DMS153 (cell line): ENCODE results near the gene ATP5F1A.
"Not testable (repeated sequence)": the region's sequence is repeated elsewhere in the genome, so short reads cannot be mapped to it uniquely, and the experiment has no call there.

Experiments
- DNase-seq: peaks from one replicate; lab custom pipeline; 2025; lab: John Stamatoyannopoulos, UW

The ATP5F1A gene

GRCh38 chr18:46047369-46047768, 50.7 kb downstream of the ATP5F1A start:
- not testable (repeated sequence) for DNase-seq

GRCh38 chr18:46046688-46047087, 51.4 kb downstream of the ATP5F1A start:
- DNase-seq, result no peak

DNA sequence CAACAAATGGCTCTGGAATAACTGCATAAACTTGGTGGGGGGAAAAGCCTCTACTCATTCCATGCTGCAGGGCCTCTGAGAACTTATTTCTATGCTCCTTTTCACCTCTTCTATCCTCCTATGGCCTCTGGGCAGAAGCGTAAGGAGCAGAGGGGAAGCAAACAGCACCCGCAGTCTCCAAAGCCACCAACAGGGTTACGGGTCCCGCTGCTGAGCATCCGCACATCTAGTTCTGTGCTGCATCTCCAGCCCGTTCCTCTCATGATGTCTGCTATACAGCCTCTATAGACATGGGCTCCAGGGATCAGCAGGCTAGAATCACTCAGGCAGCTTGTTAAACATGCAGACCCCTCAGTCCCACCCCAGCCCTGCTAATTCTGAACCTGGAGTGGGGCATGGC, 52.0 kb downstream of the ATP5F1A start:
- DNase-seq, result no peak

DNA sequence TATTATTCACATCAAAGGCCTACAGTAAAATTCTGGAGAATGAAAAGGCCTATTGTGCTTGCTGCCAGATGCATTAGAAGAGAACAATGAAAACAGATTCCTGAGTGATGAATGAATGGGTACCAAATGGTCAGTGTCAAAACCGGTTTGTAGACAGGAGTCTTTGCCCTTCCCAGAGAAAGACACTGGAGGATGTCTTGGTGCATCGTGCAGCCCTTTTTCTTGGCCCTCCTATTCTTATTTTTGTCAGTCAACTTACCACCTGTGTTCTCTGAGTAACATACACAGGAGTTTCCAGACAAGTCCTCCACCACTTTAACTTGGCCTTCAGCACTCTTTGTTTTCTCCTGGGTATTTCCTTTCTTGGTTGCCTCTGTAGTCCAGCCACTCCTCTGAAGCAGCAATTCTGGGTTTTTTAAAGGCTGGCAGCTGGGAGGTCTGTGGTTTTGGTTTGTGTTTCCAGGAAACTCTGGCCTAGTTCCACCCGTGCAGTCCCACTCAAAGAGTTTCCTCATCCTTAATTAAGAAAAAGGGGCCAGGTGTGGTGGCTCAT, 55.4 kb downstream of the ATP5F1A start:
- no peak for DNase-seq

- no peak for DNase-seq
Observed at GRCh38 chr18:46040747-46041104, 57.4 kb downstream of the ATP5F1A start.

DNA sequence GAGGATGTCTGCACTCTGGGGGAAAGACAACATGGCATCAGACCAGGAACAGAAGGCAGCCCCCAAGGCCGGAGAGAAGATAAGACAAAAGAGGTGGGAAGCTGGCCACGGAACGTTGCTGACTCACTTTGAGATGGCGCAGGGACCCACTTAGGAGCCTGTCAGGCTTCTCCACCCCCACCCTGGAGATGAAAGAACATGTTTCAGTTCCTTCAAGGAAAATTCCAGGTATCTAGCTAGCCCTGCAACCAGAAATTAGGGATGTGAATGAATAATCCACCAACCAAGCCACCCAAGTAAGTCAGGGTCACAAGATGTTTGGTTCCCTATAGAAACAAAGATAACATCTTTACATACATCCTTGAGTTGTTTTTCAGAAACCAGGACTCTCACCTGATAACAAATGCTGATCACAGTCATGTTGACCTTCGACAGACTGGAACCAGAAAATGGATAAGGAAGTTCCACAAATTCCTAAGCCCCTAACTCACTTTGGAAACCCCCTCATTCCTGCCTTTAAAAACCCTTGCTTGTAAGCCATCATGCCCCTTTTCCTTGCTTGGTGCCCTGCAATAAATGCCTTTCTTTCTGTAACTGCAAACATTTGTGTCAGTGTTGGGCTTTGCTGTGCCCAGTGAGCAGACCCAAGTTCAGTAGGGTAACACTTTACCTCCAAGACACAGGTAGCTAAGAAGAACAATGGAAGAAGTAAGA, 57.9 kb downstream of the ATP5F1A start:
- no peak for DNase-seq

GRCh38 chr18:46037512-46038305, 60.4 kb downstream of the ATP5F1A start:
- DNase-seq, result no peak

GRCh38 chr18:46035696-46036680, 62.1 kb downstream of the ATP5F1A start:
- no peak for DNase-seq

GRCh38 chr18:46034230-46034629, 63.9 kb downstream of the ATP5F1A start:
- no peak for DNase-seq

DNA sequence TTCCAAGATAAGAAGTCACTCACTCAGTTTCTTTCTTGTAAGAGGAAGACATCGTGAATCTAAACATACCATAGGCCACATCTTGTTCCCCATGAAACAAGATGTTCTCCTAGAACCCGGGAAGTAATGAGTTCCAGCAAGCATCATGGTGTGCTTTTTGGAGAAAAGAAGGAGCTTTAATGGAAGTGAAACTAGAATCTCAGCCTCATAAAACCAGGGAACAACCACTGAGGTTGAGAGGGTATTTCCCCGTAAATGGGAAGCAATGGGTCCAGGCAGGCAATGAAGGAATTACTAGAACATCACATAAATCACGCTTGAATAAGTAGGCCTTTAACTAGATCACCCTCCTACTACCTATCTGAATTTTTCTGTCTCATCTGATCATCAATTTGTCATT, 66.4 kb downstream of the ATP5F1A start:
- DNase-seq, result no peak
